HepG2 (cell line): Measurements from ENCODE around the gene TUBB. TPM values are rescaled to one million over a fixed set of nuclear protein-coding genes. Genes with fewer than 3 reads are reported as not detected.

ENCODE experiments used
- ATAC-seq: fragments of 200-7000 bp; cut with Tn5 transposase; 3 replicates; pipeline ENCODE4 v1.9.1; 2020; ENCODE audit warnings: mild to moderate bottlenecking, moderate library complexity
- BruUV-seq: library from RNA; stranded (reverse); fragments of 400-500 nt; replicated peaks from 2 replicates; lab custom pipeline; 2021; lab: Mats Ljungman, UMichigan
- CTCF ChIA-PET: fragments of 300-600 bp; formaldehyde crosslinking; extraction: SDS; loops from one replicate; lab custom pipeline; 2021; ENCODE audit warnings: low total read pairs, inconsistent platforms, low intra/inter-chr PET ratio; lab: Yijun Ruan, JAX
- POLR2A ChIA-PET: fragments of 350-600 bp; sonication (Branson Sonifier 250); formaldehyde crosslinking; loops from one replicate; lab custom pipeline; 2020; ENCODE audit warnings: antibody characterized with exemption, inconsistent platforms; lab: Yijun Ruan, JAX
- DNase-seq: peaks from one replicate; pipeline ENCODE4 v3.0.0-alpha.2; 2015; ENCODE audit warnings: low spot score
- FAIRE-seq: peaks from 3 replicates; lab custom pipeline; 2011; peaks lifted over from hg19 to GRCh38; lab: Jason Lieb, UNC
- H2AFZ ChIP-seq: one replicate; pipeline ENCODE4 v1.6.1; 2011; ENCODE audit warnings: low read length, inconsistent platforms
- H3K27ac ChIP-seq: fragments of 300-600 bp; 3 replicates; pipeline ENCODE4 v1.8.0; 2011; ENCODE audit warnings: mixed run types, mild to moderate bottlenecking, mixed read lengths, low read length, inconsistent platforms; ENCODE audit not compliant: insufficient read depth; ENCODE audit errors: extremely low read length
- H3K27me3 ChIP-seq, 2 experiments: fragments of 200-600 bp in 1 of 2; 2 replicates in 1 of 2; 3 replicates in 1 of 2; pipeline versions ENCODE4 v1.6.0 to v1.8.0; 2011; ENCODE audit warnings: low read length in 2 of 2, mild to moderate bottlenecking in 2 of 2, moderate library complexity in 2 of 2, inconsistent platforms in 1 of 2; ENCODE audit not compliant: insufficient read depth in 2 of 2, control insufficient read depth in 1 of 2
- H3K36me3 ChIP-seq, 2 experiments: fragments of 200-600 bp in 1 of 2; replicated peaks in 1 of 2; 2 replicates in 1 of 2; 3 replicates in 1 of 2; pipeline versions ENCODE4 v1.5.1 to v1.8.0; 2011; ENCODE audit warnings: low read length in 2 of 2, inconsistent platforms in 1 of 2; ENCODE audit not compliant: insufficient read depth in 2 of 2, control insufficient read depth in 1 of 2
- H3K4me1 ChIP-seq: 2 replicates; pipeline ENCODE4 v1.5.1; 2012; ENCODE audit warnings: low read length, inconsistent platforms; ENCODE audit not compliant: insufficient read depth
- H3K4me2 ChIP-seq: 2 replicates; pipeline ENCODE4 v1.6.0; 2011; ENCODE audit warnings: low read depth, low read length, inconsistent platforms
- H3K4me3 ChIP-seq, 3 experiments: fragments of 200-600 bp in 1 of 3; sonication (generic), shearing (Covaris generic) in 1 of 3; replicated peaks in 1 of 3; 2 replicates each; pipeline ENCODE4 v1.5.1; 2011 to 2016; ENCODE audit warnings: low read length in 3 of 3, inconsistent platforms in 2 of 3, low read depth in 2 of 3, mild to moderate bottlenecking in 2 of 3, control low read depth in 1 of 3, mixed read lengths in 1 of 3; ENCODE audit not compliant: insufficient read depth in 1 of 3
- H3K79me2 ChIP-seq: one replicate; pipeline ENCODE4 v1.6.1; 2011; ENCODE audit warnings: low read length, inconsistent platforms; ENCODE audit not compliant: insufficient read depth
- H3K9ac ChIP-seq: 2 replicates; pipeline ENCODE4 v1.6.0; 2011; ENCODE audit warnings: mild to moderate bottlenecking, low read depth, low read length, inconsistent platforms; ENCODE audit not compliant: insufficient read depth
- H3K9me3 ChIP-seq: 2 replicates; pipeline ENCODE4 v1.5.1; 2012; ENCODE audit warnings: mild to moderate bottlenecking, low read length
- H4K20me1 ChIP-seq: 2 replicates; pipeline ENCODE4 v1.6.0; 2011; ENCODE audit warnings: inconsistent platforms, mild to moderate bottlenecking, low read length, moderate library complexity; ENCODE audit not compliant: insufficient read depth
- CCDC6 ChIP-seq: sonication (generic); formaldehyde crosslinking; IDR thresholded peaks from 2 replicates; pipeline ENCODE4 v1.8.1; 2022; ENCODE audit warnings: mild to moderate bottlenecking, missing genetic modification reagents, moderate library complexity
- EED ChIP-seq: sonication (generic); formaldehyde crosslinking; IDR thresholded peaks from 2 replicates; pipeline ENCODE4 v1.5.0; 2020; ENCODE audit warnings: mild to moderate bottlenecking, missing genetic modification reagents
- HOXA7 ChIP-seq: sonication (generic); formaldehyde crosslinking; IDR thresholded peaks from 2 replicates; pipeline ENCODE4 v1.8.1; 2022; ENCODE audit warnings: mild to moderate bottlenecking, missing genetic modification reagents, moderate library complexity
- KAT8 ChIP-seq: IDR thresholded peaks from 2 replicates; pipeline ENCODE4 v1.6.1; 2016; ENCODE audit warnings: missing genetic modification reagents, missing compliant biosample characterization
- RFXAP ChIP-seq: sonication (generic); formaldehyde crosslinking; IDR thresholded peaks from 2 replicates; pipeline ENCODE4 v1.4.0; 2020; ENCODE audit warnings: missing genetic modification reagents, borderline replicate concordance
- ZNF143 ChIP-seq: sonication (generic); formaldehyde crosslinking; IDR thresholded peaks from 2 replicates; pipeline ENCODE4 v1.4.0; 2020; ENCODE audit warnings: missing genetic modification reagents
- ZNF230 ChIP-seq: sonication (generic); formaldehyde crosslinking; IDR thresholded peaks from 2 replicates; pipeline ENCODE4 v1.4.0; 2020; ENCODE audit warnings: mild to moderate bottlenecking, missing genetic modification reagents
- ZNF276 ChIP-seq: sonication (generic); formaldehyde crosslinking; IDR thresholded peaks from 2 replicates; pipeline ENCODE4 v1.4.0; 2020; ENCODE audit warnings: mild to moderate bottlenecking, low read depth, missing genetic modification reagents
- ZNF574 ChIP-seq: sonication (generic); formaldehyde crosslinking; IDR thresholded peaks from 2 replicates; pipeline ENCODE4 v1.4.0; 2020; ENCODE audit warnings: missing genetic modification reagents
- ZNF710 ChIP-seq: sonication (generic); formaldehyde crosslinking; IDR thresholded peaks from 2 replicates; pipeline ENCODE4 v1.5.0; 2020; ENCODE audit warnings: mild to moderate bottlenecking, missing genetic modification reagents, borderline replicate concordance
- ZNF740 ChIP-seq: sonication (generic); formaldehyde crosslinking; IDR thresholded peaks from 2 replicates; pipeline ENCODE4 v1.4.0; 2020; ENCODE audit warnings: missing genetic modification reagents
- WGBS: methylation state at CpG from one replicate; pipeline ENCODE4 v1.1.6; 2017; ENCODE audit warnings: low lambda C conversion rate; 5-methylcytosine and 5-hydroxymethylcytosine counted together
- in situ Hi-C: cut with HindIII; loops from 2 replicates; pipeline ENCODE4 v1.10.0; 2017; ENCODE audit warnings: low pct_unique_long_range_greater_than_20kb; ENCODE audit not compliant: extremely low pct_ligation_motif_present
- intact Hi-C: fragments of 100-400 bp; cut with micrococcal nuclease; formaldehyde crosslinking; loops from one replicate; pipeline ENCODE4 v1.10.0; 2022; ENCODE audit not compliant: unreplicated experiment
- polyA plus RNA-seq, 8 experiments: library from polyadenylated mRNA; depleted of rRNA in 3 of 8; stranded (reverse) in 7 of 8; unstranded in 1 of 8; fragments of >200 nt; fragmentation: Illumina TruSeq in 4 of 8; extraction: Trizol in 4 of 8; gene quantifications; 2 replicates each; pipeline versions ENCODE4 v1.2.1 to v1.2.3, GENCODE V29; 2011 to 2016; ENCODE audit warnings: low read depth in 4 of 8, missing spikeins in 1 of 8, mixed read lengths in 1 of 8; ENCODE audit not compliant: insufficient read depth in 1 of 8
- total RNA-seq, 5 experiments: library from RNA; depleted of rRNA; stranded (reverse); fragments of >200 nt; fragmentation: Illumina TruSeq; extraction: Trizol; gene quantifications; 2 replicates each; pipeline ENCODE4 v1.2.3, GENCODE V29; 2016; ENCODE audit warnings: low read depth in 1 of 5

Gene TUBB
- total and polyA plus RNA-seq, 2 of the 13 experiments (the other 11 are each of a cell fraction or from before 2014, with no cell fraction given), result 911 to 1,163 TPM

- TF ChIP-seq ZNF710 (CRISPR knock-in tag) (no peak), HOXA7 (CRISPR knock-in tag) (no peak), ZNF143 (CRISPR knock-in tag) (no peak)
Measured at GRCh38 chr6:30685157-30686008, 34.8 kb upstream of the TUBB start (continued).

- DNase-seq (no peak), ATAC-seq (peak; percentile 45), FAIRE-seq (no peak)
- peak within 1 kb of the TSS; percentile 84 for H3K4me2 ChIP-seq
- peak within 1 kb of the TSS; percentile 77 to 84 (median 81) for H3K4me3 ChIP-seq
- POLR2A ChIA-PET, result interaction anchor here (1.2 kb wide), 1 partner anchor 9 kb away, joined by 3 read pairs; no protein-coding TSS in a partner anchor
- H3K27me3 ChIP-seq, result no peaks in the 10 kb centered on the region
- H2AFZ ChIP-seq, result no peak within 1 kb of the TSS
- WGBS, result 27% methylated on average over 23 of the region's 41 CpGs
- H3K9ac ChIP-seq, result peak within 1 kb of the TSS; percentile 65
- intact Hi-C loops (no loop called here), in situ Hi-C loops (loop anchor here (25.0 kb wide), 1 partner anchor 401 kb away; no protein-coding TSS in a partner anchor)
- peak within 1 kb of the TSS; percentile 43 for H3K27ac ChIP-seq
- no peaks in the 10 kb centered on the region for H3K9me3 ChIP-seq
- no TSS peak for BruUV-seq
- H3K79me2 ChIP-seq, result no peaks in the 10 kb centered on the region
- no peaks in the 10 kb centered on the region for H4K20me1 ChIP-seq
- H3K4me1 ChIP-seq, result peaks cover 75% of the 10 kb centered on the region
- CTCF ChIA-PET, result interaction anchor here (1.0 kb wide), 1 partner anchor 36 kb away, joined by 4 read pairs; no protein-coding TSS in a partner anchor
- no peaks in the 10 kb centered on the region for H3K36me3 ChIP-seq
- TF ChIP-seq ZNF574 (no peak), ZNF740 (CRISPR knock-in tag) (peak; percentile 49; the same call in 1 of the 2 replicates), RFXAP (CRISPR knock-in tag) (0 out of 2 replicates have a peak, but pooled peaks have one; percentile 8), ZNF276 (CRISPR knock-in tag) (no peak), ZNF230 (peak; percentile 40; the same call in 1 of the 2 replicates), KAT8 (0 out of 2 replicates have a peak, but pooled peaks have one; percentile 38), CCDC6 (CRISPR knock-in tag) (peak; percentile 69; the same call in 1 of the 2 replicates), EED (CRISPR knock-in tag) (0 out of 2 replicates have a peak, but pooled peaks have one; percentile 59)
Measured at GRCh38 chr6:30686009-30686907, 33.9 kb upstream of the TUBB start, which contains the start of gene PPP1R18. PPP1R18 (minus strand) TSS chr6:30686645; CDS start chr6:30686018, 627 bp downstream.
